Breast epithelium (tissue), 4 donors: ENCODE data around the gene PLXND1. TPM values are rescaled to one million over a fixed set of nuclear protein-coding genes. Genes with fewer than 3 reads are reported as not detected.

Experiments used
- DNase-seq, 2 donors: peaks; one replicate each; pipeline ENCODE4 v3.0.0-alpha.2; 2019; ENCODE audit warnings: low spot score in 2 of 2
- H3K27ac ChIP-seq, 2 donors: fragments of 200-600 bp; sonication (generic) in 1 of 2; one replicate each; pipeline ENCODE4 v1.5.1; 2016 to 2019; ENCODE audit warnings: mild to moderate bottlenecking in 1 of 2
- H3K27me3 ChIP-seq, 2 donors: fragments of 200-600 bp; sonication (generic) in 1 of 2; one replicate each; pipeline versions ENCODE4 v1.5.1 to v1.6.0; 2017 to 2019; ENCODE audit warnings: control low read depth in 1 of 2, mild to moderate bottlenecking in 1 of 2
- H3K36me3 ChIP-seq: fragments of 200-600 bp; one replicate; pipeline ENCODE4 v1.5.1; 2019
- H3K4me1 ChIP-seq, 2 donors: fragments of 200-600 bp; sonication (generic); one replicate each; pipeline ENCODE4 v1.5.1; 2016 to 2019; ENCODE audit warnings: control low read depth in 1 of 2
- H3K4me3 ChIP-seq, 3 donors: fragments of 200-600 bp; sonication (generic); 1 replicate in 2 of 3; 2 replicates in 1 of 3; pipeline ENCODE4 v1.5.1; 2016 to 2019; ENCODE audit warnings: mild to moderate bottlenecking in 3 of 3, moderate library complexity in 2 of 3
- H3K9me3 ChIP-seq, 2 donors: fragments of 200-600 bp; sonication (generic) in 1 of 2; one replicate each; pipeline ENCODE4 v1.5.1; 2016 to 2019; ENCODE audit warnings: control low read depth in 1 of 2
- POLR2A ChIP-seq: fragments of 450-650 bp; IDR thresholded peaks from one replicate; pipeline ENCODE4 v1.6.1; 2016; ENCODE audit warnings: antibody characterized with exemption, mild to moderate bottlenecking, moderate library complexity
- POLR2AphosphoS5 ChIP-seq, 3 donors: sonication (generic); formaldehyde crosslinking; IDR thresholded peaks; one replicate each; pipeline ENCODE4 v1.6.1; 2017; ENCODE audit warnings: antibody characterized with exemption in 3 of 3
- intact Hi-C: fragments of 100-400 bp; cut with DNase I; formaldehyde crosslinking; loops from one replicate; pipeline ENCODE4 v1.15.1; 2023; ENCODE audit warnings: low total_unique reads
- total RNA-seq, 3 donors: library from RNA; depleted of rRNA; stranded (reverse); fragments of >200 nt; gene quantifications; one replicate each; pipeline ENCODE4 v1.1.0, GENCODE V29; 2016
- TF ChIP-seq, protein P1 (sequence below), 3 donors: fragments of 450-650 bp; IDR thresholded peaks; one replicate each; pipeline ENCODE4 v1.5.1; 2016 to 2017; ENCODE audit warnings: antibody characterized with exemption in 3 of 3, mild to moderate bottlenecking in 3 of 3, moderate library complexity in 3 of 3

PLXND1 gene
- total RNA-seq, 3 donors from 2014 or later, result 53.6 to 187 (median 118) TPM

GRCh38 chr3:129572603-129573002, 33.9 kb downstream of the PLXND1 start:
- Histone ChIP-seq H3K36me3 (no peaks in the 10 kb centered on the region), H3K4me1 (peaks cover 0 to 13% of the 10 kb centered on the region in 2 donors)

DNA sequence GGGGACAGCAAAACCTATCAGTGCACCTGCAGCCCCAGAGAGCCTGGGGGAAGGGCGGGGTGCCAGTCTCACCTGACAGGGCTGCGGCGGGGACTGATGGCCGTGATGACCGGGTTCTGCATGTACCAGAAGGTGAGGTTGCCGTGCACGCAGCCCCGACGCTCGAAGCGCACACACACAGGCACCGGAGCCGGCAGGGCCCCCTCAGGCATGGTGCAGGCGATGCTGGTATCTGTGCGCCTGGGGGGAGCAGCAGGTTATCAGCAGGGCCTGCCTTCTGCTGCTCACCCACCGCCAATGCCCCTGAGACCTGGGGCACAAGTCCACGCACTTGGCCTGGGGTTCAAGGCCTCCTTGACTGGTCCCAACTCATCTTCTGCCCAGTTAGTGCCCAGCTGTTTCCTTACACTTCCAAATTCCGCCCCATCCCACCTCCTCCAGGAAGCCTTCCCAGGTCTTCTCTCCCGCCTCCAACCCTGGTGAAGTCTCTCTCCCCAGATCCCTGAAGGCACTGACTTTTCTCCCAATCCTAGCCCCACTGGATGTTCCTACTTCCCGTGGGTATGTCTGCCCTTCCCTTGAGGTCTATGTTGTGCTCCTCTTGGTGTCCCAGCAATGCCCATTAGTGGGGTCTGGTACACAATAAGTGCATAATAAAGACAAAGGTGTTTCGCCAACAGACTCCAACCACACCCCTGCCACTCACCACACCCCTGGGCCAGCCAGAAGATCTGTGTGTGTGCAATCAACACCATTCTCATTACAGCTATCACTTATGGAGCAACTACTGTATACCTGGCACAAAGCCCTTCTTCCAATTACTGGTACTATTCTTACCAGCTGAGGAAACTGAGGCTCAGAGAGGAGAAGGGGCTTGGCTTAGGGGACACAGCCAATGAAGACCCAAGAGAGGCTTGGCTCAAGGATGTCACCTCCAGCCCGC, 34.6 kb downstream of the PLXND1 start:
- TF ChIP-seq POLR2AphosphoS5 (IDR thresholded peaks at IDR 0.05) (no peak), POLR2A (no peak)
- TF ChIP-seq, protein P1, sequence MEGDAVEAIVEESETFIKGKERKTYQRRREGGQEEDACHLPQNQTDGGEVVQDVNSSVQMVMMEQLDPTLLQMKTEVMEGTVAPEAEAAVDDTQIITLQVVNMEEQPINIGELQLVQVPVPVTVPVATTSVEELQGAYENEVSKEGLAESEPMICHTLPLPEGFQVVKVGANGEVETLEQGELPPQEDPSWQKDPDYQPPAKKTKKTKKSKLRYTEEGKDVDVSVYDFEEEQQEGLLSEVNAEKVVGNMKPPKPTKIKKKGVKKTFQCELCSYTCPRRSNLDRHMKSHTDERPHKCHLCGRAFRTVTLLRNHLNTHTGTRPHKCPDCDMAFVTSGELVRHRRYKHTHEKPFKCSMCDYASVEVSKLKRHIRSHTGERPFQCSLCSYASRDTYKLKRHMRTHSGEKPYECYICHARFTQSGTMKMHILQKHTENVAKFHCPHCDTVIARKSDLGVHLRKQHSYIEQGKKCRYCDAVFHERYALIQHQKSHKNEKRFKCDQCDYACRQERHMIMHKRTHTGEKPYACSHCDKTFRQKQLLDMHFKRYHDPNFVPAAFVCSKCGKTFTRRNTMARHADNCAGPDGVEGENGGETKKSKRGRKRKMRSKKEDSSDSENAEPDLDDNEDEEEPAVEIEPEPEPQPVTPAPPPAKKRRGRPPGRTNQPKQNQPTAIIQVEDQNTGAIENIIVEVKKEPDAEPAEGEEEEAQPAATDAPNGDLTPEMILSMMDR (IDR thresholded peaks at IDR 0.05), result no peak
- intact Hi-C loops, result no loop called here

More at GRCh38 chr3:129572603-129573002, 33.9 kb downstream of the PLXND1 start:
- no peaks in the 10 kb centered on the region for H3K27me3 ChIP-seq
- intact Hi-C loops, result no loop called here
- H3K4me3 ChIP-seq, result no peak overlapping the region
- TF ChIP-seq, protein P1 (IDR thresholded peaks at IDR 0.05), result no peak
- TF ChIP-seq POLR2AphosphoS5 (IDR thresholded peaks at IDR 0.05), result no peak
- TF ChIP-seq POLR2A, result no peak
- no peak overlapping the region for H3K27ac ChIP-seq
- H3K9me3 ChIP-seq, result no peaks in the 10 kb centered on the region
- no peak for DNase-seq

DNA sequence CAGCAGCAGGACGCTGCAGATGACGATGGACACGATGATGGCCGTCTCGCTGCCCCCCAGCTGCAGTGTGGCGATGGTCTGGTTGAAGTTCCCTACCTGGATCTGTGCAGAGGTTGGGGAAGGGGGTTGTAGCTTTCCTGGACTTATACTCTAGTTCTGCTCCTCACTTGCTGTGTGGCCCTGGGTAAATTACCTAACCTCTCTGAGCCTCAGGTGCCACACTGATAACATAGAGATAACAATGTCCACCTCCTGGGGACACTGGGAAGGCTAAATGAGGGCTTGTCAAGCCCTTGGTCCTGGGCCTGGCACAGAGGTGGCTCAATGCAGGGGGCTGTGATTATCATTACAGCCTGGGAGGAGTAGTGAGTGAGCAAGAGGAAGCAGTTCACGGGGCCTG, 36.6 kb downstream of the PLXND1 start:
- Histone ChIP-seq H3K4me1 (no peaks in the 10 kb centered on the region), H3K36me3 (no peaks in the 10 kb centered on the region), H3K9me3 (no peaks in the 10 kb centered on the region), H3K27me3 (no peaks in the 10 kb centered on the region), H3K4me3 (no peak overlapping the region), H3K27ac (no peak overlapping the region)
- TF ChIP-seq, protein P1 (IDR thresholded peaks at IDR 0.05), result no peak
- no peak for TF ChIP-seq POLR2A
- no peak for TF ChIP-seq POLR2AphosphoS5 (IDR thresholded peaks at IDR 0.05)
- DNase-seq, result no peak
- intact Hi-C loops, result no loop called here

More for the DNA sequence above, 34.6 kb downstream of the PLXND1 start:
- no peaks in the 10 kb centered on the region for H3K27me3 ChIP-seq
- H3K9me3 ChIP-seq, result no peaks in the 10 kb centered on the region
- no peaks in the 10 kb centered on the region for H3K36me3 ChIP-seq
- no peak overlapping the region for H3K4me3 ChIP-seq
- H3K27ac ChIP-seq, result no peak overlapping the region
- H3K4me1 ChIP-seq, result peaks cover 0 to 8% of the 10 kb centered on the region in 2 donors
- no peak for DNase-seq

DNA sequence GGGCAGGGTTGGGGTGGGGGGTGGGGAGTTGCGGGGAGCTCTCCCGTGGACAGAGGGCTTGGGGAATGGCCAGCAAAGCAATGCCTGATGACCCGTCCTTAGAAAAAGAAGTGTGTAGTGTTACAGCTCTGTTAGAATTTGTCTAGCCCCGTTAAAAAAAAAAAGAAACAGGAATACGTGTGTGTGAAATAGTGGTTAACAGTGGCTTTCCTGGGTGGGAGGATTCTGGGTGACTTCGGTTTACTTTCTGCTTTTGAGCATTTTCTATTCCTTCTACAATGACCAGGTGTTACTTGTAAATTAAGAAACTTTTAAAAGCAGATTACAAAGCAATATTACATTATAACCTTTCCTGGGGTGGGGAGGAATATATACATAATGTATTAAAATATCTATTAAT, 38.5 kb downstream of the PLXND1 start:
- intact Hi-C loops, result no loop called here
- no peak overlapping the region for H3K4me3 ChIP-seq
- H3K27ac ChIP-seq, result no peak overlapping the region
- no peaks in the 10 kb centered on the region for H3K36me3 ChIP-seq
- TF ChIP-seq, protein P1 (IDR thresholded peaks at IDR 0.05), result no peak
- no peak for TF ChIP-seq POLR2AphosphoS5 (IDR thresholded peaks at IDR 0.05)
- TF ChIP-seq POLR2A, result no peak
- no peaks in the 10 kb centered on the region for H3K27me3 ChIP-seq
- no peaks in the 10 kb centered on the region for H3K4me1 ChIP-seq
- no peak for DNase-seq
- no peaks in the 10 kb centered on the region for H3K9me3 ChIP-seq

DNA sequence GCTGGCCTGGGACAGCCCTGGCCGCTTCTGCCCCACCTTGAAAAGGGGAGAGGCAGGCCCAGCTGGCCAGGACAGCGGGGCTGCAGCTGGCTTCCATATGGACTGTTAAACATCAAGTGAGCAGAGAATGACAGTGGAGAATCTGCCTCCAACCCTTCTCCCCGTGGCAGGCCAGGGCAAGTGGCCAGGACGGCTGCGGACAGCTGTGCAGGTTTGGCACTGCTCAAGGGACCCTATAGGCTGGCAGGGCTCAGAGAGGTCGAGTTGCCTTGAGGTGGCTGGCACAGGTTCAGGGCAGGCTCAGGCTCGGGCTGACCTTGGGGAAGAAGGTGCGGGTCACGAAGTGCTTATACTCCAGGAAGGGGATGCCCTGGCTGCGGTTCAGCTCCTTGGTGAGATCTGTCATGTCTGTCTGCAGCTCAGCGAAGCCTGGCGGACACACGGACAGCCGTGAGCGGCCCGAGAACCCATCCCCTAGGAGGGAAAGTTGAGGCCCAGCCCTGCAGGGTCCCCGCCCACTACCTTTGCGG, 39.2 kb downstream of the PLXND1 start:
- Histone ChIP-seq H3K27ac (peak overlapping the region in 1 of 2 donors; percentile 14), H3K4me3 (no peak overlapping the region), H3K9me3 (no peaks in the 10 kb centered on the region), H3K27me3 (no peaks in the 10 kb centered on the region), H3K4me1 (no peaks in the 10 kb centered on the region), H3K36me3 (no peaks in the 10 kb centered on the region)
- intact Hi-C loops, result no loop called here
- TF ChIP-seq POLR2A (no peak), POLR2AphosphoS5 (IDR thresholded peaks at IDR 0.05) (no peak)
- TF ChIP-seq, protein P1 (IDR thresholded peaks at IDR 0.05), result no peak
- DNase-seq, result no peak
